HL-60 (cell line): Measurements from ENCODE around the gene COA5.

Source experiments
- TF ChIP-seq, protein P1 (sequence below): IDR thresholded peaks from one replicate; pipeline ENCODE4 v1.5.1; 2011; ENCODE audit warnings: low read length, control low read depth, inconsistent platforms; ENCODE audit not compliant: insufficient read depth
- TF ChIP-seq, protein P2 (sequence below): IDR thresholded peaks from 2 replicates; pipeline ENCODE4 v1.6.1; 2012; ENCODE audit warnings: low read depth; ENCODE audit not compliant: insufficient replicate concordance

DNA sequence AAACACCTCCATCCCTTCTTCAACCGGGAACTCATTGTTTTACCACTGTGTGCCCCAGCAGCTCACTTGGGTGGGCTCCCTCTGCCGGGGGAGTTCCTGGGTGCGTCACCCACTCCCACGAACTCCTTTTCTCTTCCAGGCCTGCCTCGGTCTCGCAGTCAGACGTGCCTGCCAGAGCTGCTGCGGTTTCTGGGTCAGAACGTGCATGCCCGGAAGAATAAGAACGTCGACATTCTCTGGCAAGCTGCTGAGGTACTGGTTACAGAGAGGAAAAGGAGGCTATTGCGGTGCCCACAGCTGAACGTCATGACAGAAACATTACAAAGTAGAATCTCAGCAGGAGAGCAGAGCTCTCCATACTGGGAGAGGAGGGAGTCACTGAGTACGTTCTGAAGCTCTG lies 35.6 kb downstream of the COA5 start:
- TF ChIP-seq, protein P1, sequence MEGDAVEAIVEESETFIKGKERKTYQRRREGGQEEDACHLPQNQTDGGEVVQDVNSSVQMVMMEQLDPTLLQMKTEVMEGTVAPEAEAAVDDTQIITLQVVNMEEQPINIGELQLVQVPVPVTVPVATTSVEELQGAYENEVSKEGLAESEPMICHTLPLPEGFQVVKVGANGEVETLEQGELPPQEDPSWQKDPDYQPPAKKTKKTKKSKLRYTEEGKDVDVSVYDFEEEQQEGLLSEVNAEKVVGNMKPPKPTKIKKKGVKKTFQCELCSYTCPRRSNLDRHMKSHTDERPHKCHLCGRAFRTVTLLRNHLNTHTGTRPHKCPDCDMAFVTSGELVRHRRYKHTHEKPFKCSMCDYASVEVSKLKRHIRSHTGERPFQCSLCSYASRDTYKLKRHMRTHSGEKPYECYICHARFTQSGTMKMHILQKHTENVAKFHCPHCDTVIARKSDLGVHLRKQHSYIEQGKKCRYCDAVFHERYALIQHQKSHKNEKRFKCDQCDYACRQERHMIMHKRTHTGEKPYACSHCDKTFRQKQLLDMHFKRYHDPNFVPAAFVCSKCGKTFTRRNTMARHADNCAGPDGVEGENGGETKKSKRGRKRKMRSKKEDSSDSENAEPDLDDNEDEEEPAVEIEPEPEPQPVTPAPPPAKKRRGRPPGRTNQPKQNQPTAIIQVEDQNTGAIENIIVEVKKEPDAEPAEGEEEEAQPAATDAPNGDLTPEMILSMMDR, result no peak
- TF ChIP-seq, protein P2, sequence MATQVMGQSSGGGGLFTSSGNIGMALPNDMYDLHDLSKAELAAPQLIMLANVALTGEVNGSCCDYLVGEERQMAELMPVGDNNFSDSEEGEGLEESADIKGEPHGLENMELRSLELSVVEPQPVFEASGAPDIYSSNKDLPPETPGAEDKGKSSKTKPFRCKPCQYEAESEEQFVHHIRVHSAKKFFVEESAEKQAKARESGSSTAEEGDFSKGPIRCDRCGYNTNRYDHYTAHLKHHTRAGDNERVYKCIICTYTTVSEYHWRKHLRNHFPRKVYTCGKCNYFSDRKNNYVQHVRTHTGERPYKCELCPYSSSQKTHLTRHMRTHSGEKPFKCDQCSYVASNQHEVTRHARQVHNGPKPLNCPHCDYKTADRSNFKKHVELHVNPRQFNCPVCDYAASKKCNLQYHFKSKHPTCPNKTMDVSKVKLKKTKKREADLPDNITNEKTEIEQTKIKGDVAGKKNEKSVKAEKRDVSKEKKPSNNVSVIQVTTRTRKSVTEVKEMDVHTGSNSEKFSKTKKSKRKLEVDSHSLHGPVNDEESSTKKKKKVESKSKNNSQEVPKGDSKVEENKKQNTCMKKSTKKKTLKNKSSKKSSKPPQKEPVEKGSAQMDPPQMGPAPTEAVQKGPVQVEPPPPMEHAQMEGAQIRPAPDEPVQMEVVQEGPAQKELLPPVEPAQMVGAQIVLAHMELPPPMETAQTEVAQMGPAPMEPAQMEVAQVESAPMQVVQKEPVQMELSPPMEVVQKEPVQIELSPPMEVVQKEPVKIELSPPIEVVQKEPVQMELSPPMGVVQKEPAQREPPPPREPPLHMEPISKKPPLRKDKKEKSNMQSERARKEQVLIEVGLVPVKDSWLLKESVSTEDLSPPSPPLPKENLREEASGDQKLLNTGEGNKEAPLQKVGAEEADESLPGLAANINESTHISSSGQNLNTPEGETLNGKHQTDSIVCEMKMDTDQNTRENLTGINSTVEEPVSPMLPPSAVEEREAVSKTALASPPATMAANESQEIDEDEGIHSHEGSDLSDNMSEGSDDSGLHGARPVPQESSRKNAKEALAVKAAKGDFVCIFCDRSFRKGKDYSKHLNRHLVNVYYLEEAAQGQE, result no peak
